Muscle layer of colon (tissue), 2 donors: ENCODE measurements around the gene PNMA8C.
"Not testable (repeated sequence)": the region's sequence is repeated elsewhere in the genome, so short reads cannot be mapped to it uniquely, and the experiment has no call there.

ENCODE experiments used
- H3K27ac ChIP-seq: one replicate; pipeline ENCODE4 v1.7.0; 2013; ENCODE audit warnings: low read depth, mild to moderate bottlenecking, low read length, moderate library complexity
- H3K27me3 ChIP-seq, 2 donors: one replicate each; pipeline ENCODE4 v1.7.0; 2013; ENCODE audit warnings: low read length in 2 of 2, mild to moderate bottlenecking in 2 of 2; ENCODE audit not compliant: insufficient read depth in 2 of 2, control insufficient read depth in 1 of 2
- H3K36me3 ChIP-seq: one replicate; pipeline ENCODE4 v1.7.0; 2013; ENCODE audit warnings: mild to moderate bottlenecking, low read length; ENCODE audit not compliant: insufficient read depth
- H3K4me1 ChIP-seq: one replicate; pipeline ENCODE4 v1.7.0; 2013; ENCODE audit warnings: mild to moderate bottlenecking, low read length; ENCODE audit not compliant: insufficient read depth
- H3K4me3 ChIP-seq, 2 donors: one replicate each; pipeline ENCODE4 v1.7.0; 2013; ENCODE audit warnings: low read length in 2 of 2, low read depth in 1 of 2, mild to moderate bottlenecking in 1 of 2, moderate library complexity in 1 of 2
- H3K9ac ChIP-seq: one replicate; pipeline ENCODE4 v1.7.0; 2013; ENCODE audit warnings: low read length
- H3K9me3 ChIP-seq: one replicate; pipeline ENCODE4 v1.7.0; 2013; ENCODE audit warnings: mild to moderate bottlenecking, low read length
- donor health status: abdominal sarcoma.
- donor health status: Adenocarcinoma of cecum.

The PNMA8C gene

DNA sequence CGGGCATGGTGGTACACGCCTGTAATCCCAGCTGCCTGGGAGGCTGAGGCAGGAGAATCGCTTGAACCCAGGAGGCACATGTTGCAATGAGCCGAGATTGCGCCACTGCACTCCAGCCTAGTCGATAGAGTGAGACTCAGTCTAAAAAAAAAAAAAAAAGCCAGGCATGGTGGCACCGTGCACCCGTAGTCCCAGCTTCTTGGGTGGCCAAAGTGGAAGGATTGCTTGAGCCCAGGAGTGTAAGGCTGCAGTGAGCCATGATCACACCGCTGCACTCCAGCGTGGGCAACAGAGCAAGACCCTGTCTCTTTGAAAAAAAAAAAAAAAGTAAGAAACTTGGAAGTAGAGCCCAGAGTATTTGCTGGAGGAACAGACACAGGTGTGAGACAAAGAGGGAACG lies 43.1 kb downstream of the PNMA8C start:
- no peak overlapping the region for H3K9ac ChIP-seq
- no peaks in the 10 kb centered on the region for H3K9me3 ChIP-seq
- no peaks in the 10 kb centered on the region for H3K27me3 ChIP-seq
- no peak overlapping the region for H3K4me3 ChIP-seq
- H3K4me1 ChIP-seq = no peaks in the 10 kb centered on the region
- H3K27ac ChIP-seq = no peak overlapping the region
- peaks cover 66% of the 10 kb centered on the region for H3K36me3 ChIP-seq

DNA sequence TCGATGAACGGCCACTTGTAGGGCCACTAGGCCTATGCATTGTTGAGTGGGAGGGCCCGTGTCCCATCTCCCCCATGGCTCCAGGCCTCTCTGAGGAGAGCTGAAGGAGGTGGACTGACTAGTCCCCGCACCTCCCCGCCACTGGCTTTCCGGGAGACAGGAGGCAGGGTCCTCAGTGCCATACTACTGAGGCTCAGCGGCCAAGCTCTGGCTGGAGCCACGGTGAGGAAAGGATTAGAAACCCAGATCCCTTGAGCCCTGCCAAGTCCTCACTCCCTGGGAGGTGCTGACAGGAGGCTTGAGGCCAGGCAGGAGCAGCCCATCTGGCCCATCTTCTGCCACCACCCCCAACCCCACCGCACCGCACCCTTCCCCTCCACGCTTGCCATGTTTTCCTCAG lies 44.3 kb downstream of the PNMA8C start:
- no peak overlapping the region for H3K27ac ChIP-seq
- no peak overlapping the region for H3K4me3 ChIP-seq
- no peaks in the 10 kb centered on the region for H3K4me1 ChIP-seq
- H3K9me3 ChIP-seq = no peaks in the 10 kb centered on the region
- peaks cover 56% of the 10 kb centered on the region for H3K36me3 ChIP-seq
- no peak overlapping the region for H3K9ac ChIP-seq
- no peaks in the 10 kb centered on the region for H3K27me3 ChIP-seq

DNA sequence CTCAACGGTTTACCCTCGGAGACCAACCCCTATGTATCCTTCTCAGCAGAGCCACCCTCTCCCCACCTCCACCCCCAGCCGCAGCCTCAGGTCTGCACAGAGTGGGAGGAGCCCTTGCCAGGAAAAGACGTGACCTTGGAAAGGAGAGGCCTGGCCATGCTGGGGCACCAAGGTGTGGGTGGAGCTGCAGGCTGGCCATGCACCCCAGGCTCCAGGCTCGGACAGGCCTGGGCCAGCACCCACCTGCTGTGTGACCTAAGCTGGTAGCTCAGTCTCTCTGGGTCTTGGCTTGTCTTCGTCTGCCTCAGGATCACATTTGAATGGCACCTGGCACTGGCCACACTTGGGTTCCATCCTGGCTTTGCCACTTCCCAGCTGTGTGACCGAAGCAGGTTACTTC lies 44.9 kb downstream of the PNMA8C start:
- Histone ChIP-seq H3K27me3 (no peaks in the 10 kb centered on the region), H3K36me3 (peaks cover 51% of the 10 kb centered on the region), H3K9ac (no peak overlapping the region), H3K9me3 (no peaks in the 10 kb centered on the region), H3K4me3 (no peak overlapping the region), H3K27ac (no peak overlapping the region), H3K4me1 (peaks cover under 1% of the 10 kb centered on the region)

DNA sequence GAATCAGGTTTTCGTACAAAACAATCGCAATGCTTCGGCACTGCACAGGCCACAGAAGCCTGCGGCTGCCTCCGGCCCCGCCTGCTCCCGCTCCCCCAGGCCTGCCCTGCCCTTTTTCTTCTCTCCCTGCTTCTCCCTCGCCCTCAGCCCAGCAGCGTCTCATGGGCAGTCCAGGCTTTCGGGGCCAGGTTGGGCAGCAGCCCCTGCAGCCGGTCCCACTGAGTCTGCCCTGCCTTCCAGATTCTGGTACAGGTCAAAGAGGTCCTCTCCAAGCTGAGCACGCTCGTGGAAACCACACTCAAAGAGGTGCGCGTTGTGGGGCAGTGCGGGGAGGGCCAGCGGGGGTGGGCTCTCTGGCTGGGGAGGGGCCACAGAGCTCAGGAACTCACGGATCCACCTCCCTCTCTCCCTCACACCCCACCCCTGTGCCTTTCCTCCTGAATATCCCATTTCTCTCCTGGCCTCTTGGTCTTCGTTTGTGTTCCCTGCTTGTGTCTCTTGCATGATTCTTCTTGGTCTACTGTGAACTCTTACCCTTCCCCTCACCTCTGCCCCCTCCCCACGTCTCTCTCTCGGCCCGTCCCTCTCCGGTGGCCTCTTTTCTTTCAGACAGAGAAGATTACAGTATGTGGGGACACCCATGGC lies 45.4 kb downstream of the PNMA8C start:
- Histone ChIP-seq H3K4me3 (no peak overlapping the region), H3K27ac (no peak overlapping the region), H3K4me1 (peaks cover 6% of the 10 kb centered on the region), H3K9me3 (no peaks in the 10 kb centered on the region), H3K27me3 (no peaks in the 10 kb centered on the region), H3K36me3 (peaks cover 45% of the 10 kb centered on the region), H3K9ac (no peak overlapping the region)

DNA sequence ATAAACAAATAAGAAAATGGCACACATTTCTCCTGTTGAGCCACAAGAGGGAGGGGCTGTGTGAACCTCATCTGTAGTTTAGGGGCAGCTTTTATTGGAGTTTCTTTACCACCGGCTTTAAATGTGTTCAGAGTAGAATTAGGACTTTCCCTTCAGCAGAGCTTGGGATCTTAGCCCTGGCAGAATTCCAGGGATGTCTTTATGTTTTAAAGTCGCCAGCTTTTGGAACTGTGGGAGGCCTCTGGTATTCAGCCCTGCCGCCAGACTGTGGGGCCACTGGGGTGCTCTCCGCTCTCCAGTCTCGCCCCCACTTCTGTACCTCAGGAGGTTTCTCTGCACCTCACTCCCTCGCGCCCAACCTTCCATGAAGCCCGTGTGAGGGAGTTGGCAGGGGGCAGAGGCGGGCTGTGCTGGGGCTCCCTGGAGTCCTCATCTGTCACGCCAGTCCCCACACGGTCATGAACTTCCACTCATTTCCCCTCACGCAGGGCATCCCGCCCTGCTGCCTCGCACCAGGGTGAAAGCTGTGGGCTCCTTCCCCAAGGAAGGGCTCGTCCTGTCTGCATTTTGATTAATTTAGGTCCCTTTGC lies 46.9 kb downstream of the PNMA8C start:
- Histone ChIP-seq H3K27ac (no peak overlapping the region), H3K27me3 (no peaks in the 10 kb centered on the region), H3K9me3 (no peaks in the 10 kb centered on the region), H3K4me1 (peaks cover 18% of the 10 kb centered on the region), H3K9ac (no peak overlapping the region), H3K4me3 (no peak overlapping the region), H3K36me3 (peaks cover 39% of the 10 kb centered on the region)

DNA sequence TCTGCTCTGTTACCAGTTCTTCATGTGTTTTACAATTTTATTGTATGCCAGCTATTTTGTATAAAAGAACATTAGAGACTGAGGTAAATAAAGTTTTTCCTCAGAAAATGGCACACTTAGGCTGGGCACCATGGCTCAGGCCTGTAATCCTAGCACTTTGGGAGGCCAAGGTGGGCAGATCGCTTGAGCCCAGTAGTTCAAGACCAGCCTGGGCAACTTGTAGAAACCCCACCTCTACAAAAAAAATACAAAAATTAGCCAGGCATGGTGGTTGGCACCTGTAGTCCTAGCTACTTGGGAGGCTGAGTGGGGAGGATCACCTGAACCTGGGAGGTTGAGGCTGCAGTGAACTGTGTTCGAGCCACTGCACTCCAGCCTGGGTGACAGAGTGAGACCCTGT lies 47.4 kb downstream of the PNMA8C start:
- H3K36me3 ChIP-seq = peaks cover 44% of the 10 kb centered on the region

DNA sequence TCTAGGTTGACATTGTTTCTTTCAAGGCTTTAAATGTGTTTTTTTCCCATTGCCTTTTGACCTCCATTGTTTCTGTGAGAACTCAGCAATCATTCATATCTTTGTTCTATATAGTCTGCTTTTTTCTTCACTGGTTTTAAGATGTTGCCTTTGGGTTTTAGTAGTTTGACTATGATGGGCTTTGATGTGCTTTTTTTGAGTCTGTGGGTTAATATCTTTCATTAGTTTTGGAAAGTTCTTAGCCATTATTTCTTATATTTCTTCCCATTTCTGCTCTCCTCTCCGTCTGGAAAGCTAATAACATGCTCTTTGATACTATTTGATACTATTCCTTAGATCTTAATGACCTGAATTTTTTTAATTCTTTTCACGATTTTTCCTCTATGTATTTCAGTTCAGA lies 48.0 kb downstream of the PNMA8C start:
- Histone ChIP-seq H3K4me1 (peaks cover 18% of the 10 kb centered on the region), H3K9me3 (no peaks in the 10 kb centered on the region), H3K36me3 (peaks cover 51% of the 10 kb centered on the region), H3K27me3 (no peaks in the 10 kb centered on the region), H3K27ac (no peak overlapping the region), H3K9ac (no peak overlapping the region), H3K4me3 (no peak overlapping the region)

More for the DNA sequence above, 47.4 kb downstream of the PNMA8C start:
- peaks cover 18% of the 10 kb centered on the region for H3K4me1 ChIP-seq
- H3K4me3 ChIP-seq = no peak overlapping the region
- H3K27ac ChIP-seq = no peak overlapping the region
- no peak overlapping the region for H3K9ac ChIP-seq
- H3K27me3 ChIP-seq = no peaks in the 10 kb centered on the region
- H3K9me3 ChIP-seq = no peaks in the 10 kb centered on the region

DNA sequence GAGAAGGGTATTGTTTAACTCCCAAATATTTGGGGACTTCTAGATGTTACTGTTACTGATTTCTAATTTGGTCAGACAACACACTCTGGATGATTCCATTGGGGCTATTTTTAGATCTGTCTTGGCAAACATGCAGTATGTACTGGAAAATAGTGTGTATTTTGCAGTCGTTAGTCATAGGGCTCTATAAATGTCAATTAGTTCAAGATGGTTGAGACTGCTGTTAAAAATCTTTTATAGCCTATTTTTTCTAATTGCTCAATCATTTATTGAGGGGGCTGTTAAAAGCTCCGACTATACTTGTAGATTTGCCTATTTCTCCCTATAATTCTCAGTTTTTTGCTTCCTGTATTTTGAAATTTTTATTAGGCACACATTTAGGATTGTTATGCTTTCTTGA lies 50.5 kb downstream of the PNMA8C start:
- H3K4me1 ChIP-seq = peaks cover 29% of the 10 kb centered on the region
- H3K27ac ChIP-seq = no peak overlapping the region
- H3K36me3 ChIP-seq = peaks cover 37% of the 10 kb centered on the region
- H3K27me3 ChIP-seq = no peaks in the 10 kb centered on the region
- no peak overlapping the region for H3K9ac ChIP-seq
- H3K9me3 ChIP-seq = no peaks in the 10 kb centered on the region
- H3K4me3 ChIP-seq = no peak overlapping the region

DNA sequence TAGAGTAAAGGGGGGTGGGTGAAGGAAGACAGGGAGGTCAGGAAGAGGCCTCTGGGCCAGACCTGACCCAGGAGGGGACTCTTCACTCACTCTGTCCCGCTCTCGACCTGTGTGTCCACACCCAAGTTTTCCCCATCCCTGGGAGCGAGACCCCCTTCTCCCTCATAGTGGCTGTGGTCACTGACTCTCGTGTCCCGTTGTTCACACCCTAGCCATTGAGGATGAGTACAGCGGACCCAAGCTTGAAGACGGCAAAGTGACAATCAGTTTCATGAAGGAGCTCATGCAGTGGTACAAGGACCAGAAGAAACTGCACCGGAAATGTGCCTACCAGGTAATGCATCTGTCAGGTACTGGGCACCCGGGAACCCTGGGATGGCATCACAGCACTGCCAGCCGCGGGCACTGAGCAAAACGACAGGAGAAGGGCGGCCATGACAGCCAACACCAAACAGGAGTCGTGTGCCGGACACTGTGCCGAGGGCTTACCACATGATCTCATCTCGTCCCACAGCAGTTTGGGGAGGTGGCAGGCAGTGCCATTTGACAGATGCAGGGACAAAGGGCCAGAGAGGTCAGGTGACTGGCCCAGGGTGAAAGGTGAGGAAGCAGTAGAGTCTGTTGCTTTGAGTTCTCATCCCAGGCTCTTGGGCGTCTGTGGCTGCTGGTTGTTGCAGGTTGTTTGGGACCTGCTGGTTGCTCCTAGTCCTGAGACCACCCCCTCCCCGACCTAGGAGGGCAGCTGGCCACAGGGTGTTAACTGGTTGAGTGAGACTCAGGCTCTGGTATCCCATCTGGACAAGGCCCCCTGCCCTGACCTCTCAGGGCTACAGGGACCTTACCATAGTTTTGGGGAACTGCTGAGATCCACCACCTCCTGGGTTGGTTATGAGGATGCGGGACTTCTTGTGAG lies 52.2 kb downstream of the PNMA8C start:
- Histone ChIP-seq H3K9me3 (no peaks in the 10 kb centered on the region), H3K4me3 (no peak overlapping the region), H3K4me1 (peaks cover 39% of the 10 kb centered on the region), H3K27me3 (no peaks in the 10 kb centered on the region), H3K36me3 (peaks cover 24% of the 10 kb centered on the region), H3K9ac (no peak overlapping the region), H3K27ac (no peak overlapping the region)

DNA sequence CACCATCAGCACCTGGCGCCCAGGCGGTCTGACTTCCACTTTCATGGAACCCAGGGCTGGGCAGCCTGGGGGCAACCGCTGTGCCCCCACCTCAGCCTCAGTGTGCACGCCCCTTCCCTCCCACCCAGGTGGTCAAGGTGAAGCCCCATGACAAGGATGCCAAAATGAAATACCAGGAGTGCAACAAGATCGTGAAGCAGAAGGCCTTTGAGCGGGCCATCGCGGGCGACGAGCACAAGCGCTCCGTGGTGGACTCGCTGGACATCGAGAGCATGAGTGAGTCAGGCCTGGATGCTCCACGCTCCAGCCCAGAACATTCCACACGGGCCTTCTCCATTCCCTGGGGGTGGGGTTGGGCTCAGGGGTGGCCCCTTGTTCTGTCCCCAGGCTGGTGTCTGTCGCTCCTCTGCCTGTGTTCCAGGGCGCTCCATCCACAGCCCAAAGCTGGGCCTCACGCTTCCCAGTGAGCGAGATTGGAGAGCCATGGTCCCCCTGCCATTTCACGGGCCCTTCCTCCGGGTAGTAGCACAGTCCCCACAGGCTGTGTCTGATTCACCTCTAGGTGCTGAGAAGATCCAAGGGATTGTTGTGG lies 53.2 kb downstream of the PNMA8C start:
- Histone ChIP-seq H3K36me3 (peaks cover 19% of the 10 kb centered on the region), H3K4me1 (peaks cover 39% of the 10 kb centered on the region)
- H3K9ac ChIP-seq, H3K9me3 ChIP-seq, H3K27ac ChIP-seq, H3K27me3 ChIP-seq, H3K4me3 ChIP-seq: not testable (repeated sequence)
